ENCODE data around the gene GTPBP10. TPM values are rescaled to one million over a fixed set of nuclear protein-coding genes. Genes with fewer than 3 reads are reported as not detected.

GTPBP10 gene
- total and polyA plus RNA-seq, 2 of the 13 experiments (the other 11 are each of a cell fraction or from before 2014, with no cell fraction given), result 13.3 to 38.7 TPM

- TF ChIP-seq REST (IDR thresholded peaks at IDR 0.05; ENCODE audit: borderline replicate concordance in 1 of 2, low read depth in 1 of 2, low read length in 2 of 2) (peak in 1 of 2 experiments; percentile 27; a peak in 1 of 4 replicates), KLF16 (CRISPR knock-in tag; IDR thresholded peaks at IDR 0.05) (peak in 1 of 2 experiments; percentile 75; a peak in 1 of 4 replicates), HDAC1 (CRISPR knock-in tag; IDR thresholded peaks at IDR 0.05) (peak; percentile 85), NFIB (CRISPR knock-in tag; IDR thresholded peaks at IDR 0.05; ENCODE audit: borderline replicate concordance) (no peak), ZMYM3 (CRISPR knock-in tag; IDR thresholded peaks at IDR 0.05) (peak; percentile 35; the same call in 1 of the 2 replicates), ZNF816 (CRISPR knock-in tag; IDR thresholded peaks at IDR 0.05; ENCODE audit: borderline replicate concordance) (0 out of 2 replicates have a peak, but pooled peaks have one; percentile 58), NFYC (CRISPR knock-in tag; IDR thresholded peaks at IDR 0.05) (peak; percentile 53), PAWR (CRISPR knock-in tag; IDR thresholded peaks at IDR 0.05; ENCODE audit: borderline replicate concordance) (no peak), ZNF530 (CRISPR knock-in tag; IDR thresholded peaks at IDR 0.05; ENCODE audit: low read depth) (no peak), HNF1A (IDR thresholded peaks at IDR 0.05; ENCODE audit: low read depth) (0 out of 2 replicates have a peak, but pooled peaks have one; percentile 20), HNF1A (CRISPR knock-in tag; IDR thresholded peaks at IDR 0.05; ENCODE audit: borderline replicate concordance) (peak; percentile 25; the same call in 1 of the 2 replicates), ZNF224 (CRISPR knock-in tag; IDR thresholded peaks at IDR 0.05) (peak; percentile 58; the same call in 1 of the 2 replicates), ZNF747 (CRISPR knock-in tag; IDR thresholded peaks at IDR 0.05; ENCODE audit: borderline replicate concordance) (no peak), FOXA3 (CRISPR knock-in tag; IDR thresholded peaks at IDR 0.05) (peak; percentile 66; the same call in 1 of the 2 replicates), PHF8 (CRISPR knock-in tag; IDR thresholded peaks at IDR 0.05) (peak; percentile 79), HOMEZ (CRISPR knock-in tag; IDR thresholded peaks at IDR 0.05; ENCODE audit: low read depth) (peak; percentile 60; the same call in 1 of the 2 replicates), AHR (CRISPR knock-in tag; IDR thresholded peaks at IDR 0.05) (peak; percentile 82; the same call in 1 of the 2 replicates), TEAD3 (CRISPR knock-in tag; optimal IDR thresholded peaks at IDR 0.05; ENCODE audit: borderline replicate concordance) (peak; percentile 75), ZNF782 (CRISPR knock-in tag; IDR thresholded peaks at IDR 0.05; ENCODE audit: borderline replicate concordance) (peak; percentile 47; the same call in 1 of the 2 replicates)
Measured at GRCh38 chr7:90403174-90404113, 56.9 kb downstream of the GTPBP10 start, which contains the start of gene CLDN12 (continued).
